ENCODE measurements around the gene SMYD3.
A peak's percentile ranks its signal among the peaks of the same experiment; 100 is the strongest.

The SMYD3 gene

DNA sequence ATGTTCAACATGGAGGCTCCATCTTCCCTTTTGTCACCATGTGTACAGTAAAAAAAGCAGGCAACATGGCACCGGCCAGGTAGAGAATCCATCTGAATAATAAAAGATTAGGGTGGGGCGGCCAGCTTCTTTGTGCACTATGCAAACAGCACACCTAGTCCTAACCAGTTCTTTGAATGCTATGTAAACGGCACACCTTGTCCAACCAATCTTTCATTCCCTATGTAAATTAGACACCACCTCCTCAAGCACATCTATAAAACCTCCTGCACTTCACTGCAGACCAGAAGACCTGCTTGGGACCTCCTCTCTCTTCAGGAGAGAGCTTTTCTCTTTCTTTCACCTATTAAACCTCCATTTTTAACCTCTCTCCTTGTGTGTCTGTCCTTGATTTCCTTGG lies 30.8 kb upstream of the SMYD3 start:
- peaks cover 30% of the 10 kb centered on the region for H3K36me3 ChIP-seq (ENCODE audit: insufficient read depth, insufficient read length, low read length)

DNA sequence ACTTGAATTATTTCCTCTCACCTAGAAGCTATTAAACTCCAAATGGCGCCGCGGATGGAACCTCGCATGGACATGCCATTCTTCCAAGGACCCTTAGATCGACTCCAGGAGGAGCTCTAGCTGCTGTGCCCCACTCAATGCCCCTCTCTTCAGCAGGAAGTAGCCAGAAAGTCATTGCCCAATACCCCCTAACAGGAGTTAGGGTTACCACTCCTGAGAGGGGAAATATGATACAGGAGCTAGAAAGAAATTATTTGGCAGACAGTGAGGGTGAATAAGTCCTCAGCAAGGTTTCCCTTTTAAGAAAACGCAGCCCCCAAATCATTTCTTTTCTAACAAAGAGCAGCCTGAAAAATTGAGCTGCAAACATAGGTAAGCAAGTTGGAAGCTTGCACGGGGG lies 30.4 kb upstream of the SMYD3 start:
- H3K36me3 ChIP-seq (ENCODE audit: insufficient read depth, insufficient read length, low read length): peaks cover 27% of the 10 kb centered on the region
- H3K4me3 ChIP-seq (ENCODE audit: insufficient read length, low read depth): no peak overlapping the region
- no peak overlapping the region for H3K9ac ChIP-seq (ENCODE audit: insufficient read length, low read depth)
- TF ChIP-seq ZNF274 (IDR thresholded peaks at IDR 0.05; ENCODE audit: low read depth, low read length): no peak
- TF ChIP-seq YY1 (IDR thresholded peaks at IDR 0.05; ENCODE audit: insufficient read depth, insufficient read length): no peak
- no peak for TF ChIP-seq SUZ12 (IDR thresholded peaks at IDR 0.05; ENCODE audit: extremely low read depth, insufficient read depth, insufficient read length)
- H3K9me3 ChIP-seq (ENCODE audit: insufficient read depth, low read length): no peaks in the 10 kb centered on the region
- no peak for DNase-seq (ENCODE audit: low read depth, low spot score)
- no peaks in the 10 kb centered on the region for H3K4me1 ChIP-seq (ENCODE audit: insufficient read depth, insufficient read length)
- H3K27me3 ChIP-seq (ENCODE audit: insufficient read depth, insufficient read length): no peaks in the 10 kb centered on the region

More for the DNA sequence above, 30.8 kb upstream of the SMYD3 start:
- Histone ChIP-seq H3K4me3 (ENCODE audit: insufficient read length, low read depth) (no peak overlapping the region), H3K9ac (ENCODE audit: insufficient read length, low read depth) (no peak overlapping the region), H3K27me3 (ENCODE audit: insufficient read depth, insufficient read length) (no peaks in the 10 kb centered on the region), H3K9me3 (ENCODE audit: insufficient read depth, low read length) (no peaks in the 10 kb centered on the region), H3K4me1 (ENCODE audit: insufficient read depth, insufficient read length) (no peaks in the 10 kb centered on the region)
- TF ChIP-seq SUZ12 (IDR thresholded peaks at IDR 0.05; ENCODE audit: extremely low read depth, insufficient read depth, insufficient read length): no peak
- TF ChIP-seq ZNF274 (IDR thresholded peaks at IDR 0.05; ENCODE audit: low read depth, low read length): no peak
- TF ChIP-seq YY1 (IDR thresholded peaks at IDR 0.05; ENCODE audit: insufficient read depth, insufficient read length): no peak
- DNase-seq (ENCODE audit: low read depth, low spot score): no peak

DNA sequence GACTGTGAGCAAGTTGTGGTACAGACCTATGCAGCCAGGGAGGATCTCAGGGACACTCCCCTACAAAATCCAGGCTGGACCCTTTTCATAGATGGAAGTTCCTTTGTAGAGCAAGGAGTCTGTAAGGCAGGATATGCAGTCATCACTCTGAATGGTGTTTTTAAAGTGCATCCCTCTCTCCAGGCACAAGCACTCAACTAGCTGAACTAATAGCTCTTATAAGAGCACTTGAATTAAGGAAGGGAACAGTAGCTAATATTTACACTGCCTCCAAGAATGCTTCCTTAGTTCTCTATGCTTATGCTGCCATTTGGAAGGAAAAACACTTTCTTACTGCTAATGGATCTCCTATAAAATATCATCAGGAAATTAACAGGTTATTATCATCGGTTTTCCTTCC lies 27.0 kb upstream of the SMYD3 start:
- TF ChIP-seq YY1 (IDR thresholded peaks at IDR 0.05; ENCODE audit: insufficient read depth, insufficient read length): no peak
- no peak for TF ChIP-seq SUZ12 (IDR thresholded peaks at IDR 0.05; ENCODE audit: extremely low read depth, insufficient read depth, insufficient read length)
- TF ChIP-seq ZNF274 (IDR thresholded peaks at IDR 0.05; ENCODE audit: low read depth, low read length): no peak
- Histone ChIP-seq H3K9me3 (ENCODE audit: insufficient read depth, low read length) (peaks cover 16% of the 10 kb centered on the region), H3K36me3 (ENCODE audit: insufficient read depth, insufficient read length, low read length) (no peaks in the 10 kb centered on the region), H3K4me3 (ENCODE audit: insufficient read length, low read depth) (no peak overlapping the region), H3K9ac (ENCODE audit: insufficient read length, low read depth) (no peak overlapping the region), H3K27me3 (ENCODE audit: insufficient read depth, insufficient read length) (no peaks in the 10 kb centered on the region), H3K4me1 (ENCODE audit: insufficient read depth, insufficient read length) (no peaks in the 10 kb centered on the region)
- DNase-seq (ENCODE audit: low read depth, low spot score): no peak

DNA sequence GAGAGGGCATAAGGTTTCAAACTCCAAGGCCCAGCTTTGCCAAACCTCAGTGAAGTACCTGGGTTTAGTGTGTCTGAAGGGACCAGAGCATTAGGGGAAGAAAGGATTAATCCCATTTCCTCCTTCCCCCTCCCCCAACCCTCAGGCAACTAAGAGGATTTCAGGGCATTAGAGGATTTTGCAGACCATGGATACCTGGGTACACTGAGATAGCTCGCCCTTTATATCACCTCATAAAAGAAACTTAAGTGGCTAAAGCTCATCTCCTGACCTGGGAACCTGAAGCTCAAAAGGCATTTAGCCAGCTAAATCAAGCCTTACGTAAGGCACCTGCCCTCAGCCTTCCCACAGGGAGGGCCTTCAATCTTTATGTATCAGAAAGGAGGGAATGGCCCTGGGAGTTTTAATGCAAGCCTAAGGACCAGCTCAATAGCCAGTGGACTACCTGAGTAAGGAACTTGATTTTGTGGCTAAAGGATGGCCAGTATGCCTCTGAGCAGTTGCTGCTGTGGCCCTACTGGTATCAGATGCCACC lies 26.4 kb upstream of the SMYD3 start:
- H3K4me1 ChIP-seq (ENCODE audit: insufficient read depth, insufficient read length): no peaks in the 10 kb centered on the region
- H3K27me3 ChIP-seq (ENCODE audit: insufficient read depth, insufficient read length): no peaks in the 10 kb centered on the region
- peak; percentile 5 for DNase-seq (ENCODE audit: low read depth, low spot score)
- H3K9me3 ChIP-seq (ENCODE audit: insufficient read depth, low read length): peaks cover 16% of the 10 kb centered on the region
- H3K9ac ChIP-seq (ENCODE audit: insufficient read length, low read depth): no peak overlapping the region
- no peaks in the 10 kb centered on the region for H3K36me3 ChIP-seq (ENCODE audit: insufficient read depth, insufficient read length, low read length)
- TF ChIP-seq SUZ12 (IDR thresholded peaks at IDR 0.05; ENCODE audit: extremely low read depth, insufficient read depth, insufficient read length) (no peak), ZNF274 (IDR thresholded peaks at IDR 0.05; ENCODE audit: low read depth, low read length) (no peak), YY1 (IDR thresholded peaks at IDR 0.05; ENCODE audit: insufficient read depth, insufficient read length) (no peak)
- H3K4me3 ChIP-seq (ENCODE audit: insufficient read length, low read depth): no peak overlapping the region

DNA sequence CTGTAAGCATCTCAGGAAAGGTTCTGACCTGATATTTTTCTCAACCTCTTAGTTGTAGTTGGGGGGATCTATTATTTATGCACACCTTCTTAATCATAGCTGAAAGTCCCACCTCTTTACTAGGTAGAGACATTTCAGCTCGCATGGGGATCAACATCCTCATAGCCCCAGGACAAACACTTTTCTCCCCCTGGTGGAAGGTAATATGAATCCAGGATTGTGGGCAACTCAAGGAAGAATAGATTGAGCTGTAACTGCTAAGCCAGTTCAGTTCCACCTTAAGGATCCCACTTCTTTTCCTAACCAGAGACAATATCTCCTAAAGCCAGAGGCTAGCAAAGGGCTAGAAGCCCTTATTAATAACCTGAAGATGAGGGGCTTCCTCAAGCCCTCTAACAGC lies 25.4 kb upstream of the SMYD3 start:
- no peak for DNase-seq (ENCODE audit: low read depth, low spot score)
- Histone ChIP-seq H3K36me3 (ENCODE audit: insufficient read depth, insufficient read length, low read length) (no peaks in the 10 kb centered on the region), H3K4me3 (ENCODE audit: insufficient read length, low read depth) (no peak overlapping the region), H3K9me3 (ENCODE audit: insufficient read depth, low read length) (peaks cover 16% of the 10 kb centered on the region), H3K9ac (ENCODE audit: insufficient read length, low read depth) (no peak overlapping the region), H3K4me1 (ENCODE audit: insufficient read depth, insufficient read length) (no peaks in the 10 kb centered on the region), H3K27me3 (ENCODE audit: insufficient read depth, insufficient read length) (no peaks in the 10 kb centered on the region)
- TF ChIP-seq YY1 (IDR thresholded peaks at IDR 0.05; ENCODE audit: insufficient read depth, insufficient read length) (no peak), ZNF274 (IDR thresholded peaks at IDR 0.05; ENCODE audit: low read depth, low read length) (no peak), SUZ12 (IDR thresholded peaks at IDR 0.05; ENCODE audit: extremely low read depth, insufficient read depth, insufficient read length) (no peak)

DNA sequence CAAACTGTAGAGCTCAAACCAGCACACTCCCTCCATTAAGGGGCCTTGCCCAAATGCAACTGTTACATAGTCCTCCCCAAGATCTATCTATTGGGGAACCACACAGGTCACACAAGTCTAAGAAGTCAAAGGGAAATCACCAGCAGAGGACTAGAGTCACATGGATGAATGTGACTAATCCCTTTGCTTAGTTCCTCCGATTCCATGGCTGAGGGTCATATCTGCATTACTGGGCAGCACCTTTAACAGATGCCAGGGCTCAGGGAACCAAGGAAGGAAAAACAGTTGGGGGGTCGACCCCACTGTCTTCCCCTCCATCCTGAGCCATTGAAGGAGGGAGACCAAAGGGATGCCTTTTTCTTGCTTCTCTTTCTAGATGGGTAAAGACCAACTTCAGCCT lies 23.4 kb upstream of the SMYD3 start:
- Histone ChIP-seq H3K4me1 (ENCODE audit: insufficient read depth, insufficient read length) (no peaks in the 10 kb centered on the region), H3K4me3 (ENCODE audit: insufficient read length, low read depth) (no peak overlapping the region), H3K9me3 (ENCODE audit: insufficient read depth, low read length) (peaks cover 16% of the 10 kb centered on the region), H3K36me3 (ENCODE audit: insufficient read depth, insufficient read length, low read length) (no peaks in the 10 kb centered on the region), H3K27me3 (ENCODE audit: insufficient read depth, insufficient read length) (no peaks in the 10 kb centered on the region), H3K9ac (ENCODE audit: insufficient read length, low read depth) (no peak overlapping the region)
- DNase-seq (ENCODE audit: low read depth, low spot score): no peak
- TF ChIP-seq ZNF274 (IDR thresholded peaks at IDR 0.05; ENCODE audit: low read depth, low read length) (no peak), SUZ12 (IDR thresholded peaks at IDR 0.05; ENCODE audit: extremely low read depth, insufficient read depth, insufficient read length) (no peak), YY1 (IDR thresholded peaks at IDR 0.05; ENCODE audit: insufficient read depth, insufficient read length) (no peak)

DNA sequence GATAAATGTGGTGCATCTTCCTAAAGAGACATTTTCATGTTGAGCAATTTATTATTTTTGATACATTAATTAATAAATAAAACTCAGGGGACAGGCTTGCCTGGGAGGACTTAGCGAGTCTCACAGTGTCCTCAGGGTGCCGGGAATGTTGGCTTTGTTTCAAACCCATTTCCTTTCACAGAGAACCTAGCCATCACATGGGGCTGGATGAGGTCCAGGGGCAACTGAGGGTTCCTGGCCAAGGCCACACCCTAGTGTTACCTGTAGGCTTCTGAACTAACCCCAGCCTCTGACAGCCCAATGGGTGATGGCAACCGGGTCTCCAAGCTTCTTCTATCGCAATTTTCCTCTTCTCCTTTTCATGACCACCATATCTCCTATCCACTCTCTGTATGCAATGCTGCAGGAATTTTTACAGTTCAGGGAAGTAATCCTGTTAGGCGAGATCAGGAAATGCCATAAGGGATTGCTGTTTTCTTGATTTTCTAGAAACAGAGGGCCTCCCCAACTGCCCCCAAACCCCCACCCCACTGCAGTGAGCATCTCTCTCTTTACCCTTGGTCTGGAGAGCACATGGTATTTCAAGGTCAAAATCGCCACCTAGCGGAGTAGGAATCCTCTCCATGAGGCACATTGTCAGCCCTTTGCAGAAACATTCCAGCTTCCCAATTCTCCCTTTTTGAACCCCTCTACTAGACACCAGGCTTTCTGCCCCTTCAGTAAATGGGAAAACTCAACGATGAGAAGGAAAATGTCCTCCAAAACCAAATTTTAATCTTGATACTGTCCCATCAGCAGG lies 22.1 kb upstream of the SMYD3 start:
- TF ChIP-seq ZNF274 (IDR thresholded peaks at IDR 0.05; ENCODE audit: low read depth, low read length) (no peak), YY1 (IDR thresholded peaks at IDR 0.05; ENCODE audit: insufficient read depth, insufficient read length) (no peak), SUZ12 (IDR thresholded peaks at IDR 0.05; ENCODE audit: extremely low read depth, insufficient read depth, insufficient read length) (no peak)
- Histone ChIP-seq H3K4me3 (ENCODE audit: insufficient read length, low read depth) (no peak overlapping the region), H3K9me3 (ENCODE audit: insufficient read depth, low read length) (peaks cover 16% of the 10 kb centered on the region), H3K27me3 (ENCODE audit: insufficient read depth, insufficient read length) (no peaks in the 10 kb centered on the region), H3K36me3 (ENCODE audit: insufficient read depth, insufficient read length, low read length) (no peaks in the 10 kb centered on the region), H3K4me1 (ENCODE audit: insufficient read depth, insufficient read length) (no peaks in the 10 kb centered on the region), H3K9ac (ENCODE audit: insufficient read length, low read depth) (no peak overlapping the region)
- DNase-seq (ENCODE audit: low read depth, low spot score): no peak
